ENCODE results near the gene SOX6. TPM values are rescaled to one million over a fixed set of nuclear protein-coding genes. Genes with fewer than 3 reads are reported as not detected.

SOX6 gene
- total RNA-seq, 1 experiment from 2014 or later, result 5.1 TPM

DNA sequence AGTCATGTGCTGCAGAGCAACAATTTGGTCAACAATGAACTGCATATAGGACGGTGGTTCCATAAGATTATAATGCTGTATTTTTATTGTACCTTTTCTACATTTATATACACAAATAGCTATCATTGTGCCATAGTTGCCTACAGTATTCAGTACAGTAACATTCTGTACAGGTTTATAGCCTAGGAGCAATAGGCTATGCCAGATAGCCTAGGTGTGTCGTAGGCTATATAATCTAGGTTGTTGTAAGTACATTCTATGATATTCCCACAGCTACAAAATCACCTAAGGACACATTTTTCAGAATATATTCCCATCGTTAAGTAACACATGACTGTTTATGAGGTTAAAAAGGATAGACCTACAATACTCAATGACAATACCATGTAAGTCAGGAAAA, 423.9 kb downstream of the SOX6 start:
- H3K36me3 ChIP-seq (ENCODE audit: low read depth), result no peaks in the 10 kb centered on the region
- no peak for DNase-seq
- no peak overlapping the region for H3K27ac ChIP-seq
- no peak for TF ChIP-seq EZH2 (IDR thresholded peaks at IDR 0.05; ENCODE audit: low read depth)
- TF ChIP-seq, protein P1, sequence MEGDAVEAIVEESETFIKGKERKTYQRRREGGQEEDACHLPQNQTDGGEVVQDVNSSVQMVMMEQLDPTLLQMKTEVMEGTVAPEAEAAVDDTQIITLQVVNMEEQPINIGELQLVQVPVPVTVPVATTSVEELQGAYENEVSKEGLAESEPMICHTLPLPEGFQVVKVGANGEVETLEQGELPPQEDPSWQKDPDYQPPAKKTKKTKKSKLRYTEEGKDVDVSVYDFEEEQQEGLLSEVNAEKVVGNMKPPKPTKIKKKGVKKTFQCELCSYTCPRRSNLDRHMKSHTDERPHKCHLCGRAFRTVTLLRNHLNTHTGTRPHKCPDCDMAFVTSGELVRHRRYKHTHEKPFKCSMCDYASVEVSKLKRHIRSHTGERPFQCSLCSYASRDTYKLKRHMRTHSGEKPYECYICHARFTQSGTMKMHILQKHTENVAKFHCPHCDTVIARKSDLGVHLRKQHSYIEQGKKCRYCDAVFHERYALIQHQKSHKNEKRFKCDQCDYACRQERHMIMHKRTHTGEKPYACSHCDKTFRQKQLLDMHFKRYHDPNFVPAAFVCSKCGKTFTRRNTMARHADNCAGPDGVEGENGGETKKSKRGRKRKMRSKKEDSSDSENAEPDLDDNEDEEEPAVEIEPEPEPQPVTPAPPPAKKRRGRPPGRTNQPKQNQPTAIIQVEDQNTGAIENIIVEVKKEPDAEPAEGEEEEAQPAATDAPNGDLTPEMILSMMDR (conservative IDR thresholded peaks at IDR 0.05), result no peak
- no peaks in the 10 kb centered on the region for H4K20me1 ChIP-seq (ENCODE audit: insufficient read depth)
- no peaks in the 10 kb centered on the region for H3K9me2 ChIP-seq (ENCODE audit: insufficient read depth)
- ChIA-PET POLR2A (ENCODE audit: unreplicated experiment) (no interaction called here), CTCF (no interaction called here)
- no peaks in the 10 kb centered on the region for H3K79me2 ChIP-seq (ENCODE audit: low read depth)
- no TSS peak for BruUV-seq (replicated peaks)
- H3K27me3 ChIP-seq (ENCODE audit: insufficient read depth, low read depth), result no peaks in the 10 kb centered on the region
- H3K4me2 ChIP-seq, result no peak overlapping the region
- intact Hi-C loops (cut with micrococcal nuclease; ENCODE audit: unreplicated experiment), result no loop called here
- no peak overlapping the region for H3K4me3 ChIP-seq
- no peaks in the 10 kb centered on the region for H3K9me3 ChIP-seq (ENCODE audit: insufficient read depth, low read depth)
- no peak overlapping the region for H2AFZ ChIP-seq
- H3K4me1 ChIP-seq (replicated peaks; ENCODE audit: insufficient read depth), result no peaks in the 10 kb centered on the region
- no peaks in the 10 kb centered on the region for H3F3A ChIP-seq (ENCODE audit: insufficient read depth, low read depth)

DNA sequence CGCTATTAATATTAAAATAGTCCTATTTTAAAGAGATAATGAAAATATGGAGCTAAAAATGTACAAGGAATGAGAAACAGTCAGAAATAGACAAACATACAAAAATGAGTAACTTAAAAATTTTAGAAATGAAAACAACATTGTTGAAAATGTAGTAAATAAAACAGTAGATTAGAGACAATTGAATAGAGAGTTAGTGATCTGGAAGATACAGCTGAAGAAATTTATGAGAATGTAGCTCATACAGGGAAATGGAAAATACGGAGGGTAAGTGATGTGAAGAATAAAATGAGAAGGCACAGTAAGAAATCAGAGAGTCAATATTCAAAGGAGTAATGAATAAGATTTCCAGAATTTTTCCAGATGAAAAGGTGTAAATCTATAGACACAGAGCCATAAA, 424.8 kb downstream of the SOX6 start:
- Histone ChIP-seq H4K20me1 (ENCODE audit: insufficient read depth) (no peaks in the 10 kb centered on the region), H3K4me2 (no peak overlapping the region), H3K79me2 (ENCODE audit: low read depth) (no peaks in the 10 kb centered on the region), H3K36me3 (ENCODE audit: low read depth) (no peaks in the 10 kb centered on the region), H3K27me3 (ENCODE audit: insufficient read depth, low read depth) (no peaks in the 10 kb centered on the region), H3K4me3 (no peak overlapping the region), H3K9me2 (ENCODE audit: insufficient read depth) (no peaks in the 10 kb centered on the region), H3K4me1 (replicated peaks; ENCODE audit: insufficient read depth) (no peaks in the 10 kb centered on the region), H3K27ac (no peak overlapping the region), H3K9me3 (ENCODE audit: insufficient read depth, low read depth) (no peaks in the 10 kb centered on the region), H2AFZ (no peak overlapping the region), H3F3A (ENCODE audit: insufficient read depth, low read depth) (no peaks in the 10 kb centered on the region)
- TF ChIP-seq, protein P1 (conservative IDR thresholded peaks at IDR 0.05), result no peak
- TF ChIP-seq EZH2 (IDR thresholded peaks at IDR 0.05; ENCODE audit: low read depth), result no peak
- intact Hi-C loops (cut with micrococcal nuclease; ENCODE audit: unreplicated experiment), result no loop called here
- no peak for DNase-seq
- BruUV-seq (replicated peaks), result no TSS peak
- CTCF ChIA-PET, result no interaction called here
- POLR2A ChIA-PET (ENCODE audit: unreplicated experiment), result interaction anchor here (0.6 kb wide), 1 partner anchor 197 kb away, joined by 7 read pairs; no protein-coding TSS in a partner anchor

DNA sequence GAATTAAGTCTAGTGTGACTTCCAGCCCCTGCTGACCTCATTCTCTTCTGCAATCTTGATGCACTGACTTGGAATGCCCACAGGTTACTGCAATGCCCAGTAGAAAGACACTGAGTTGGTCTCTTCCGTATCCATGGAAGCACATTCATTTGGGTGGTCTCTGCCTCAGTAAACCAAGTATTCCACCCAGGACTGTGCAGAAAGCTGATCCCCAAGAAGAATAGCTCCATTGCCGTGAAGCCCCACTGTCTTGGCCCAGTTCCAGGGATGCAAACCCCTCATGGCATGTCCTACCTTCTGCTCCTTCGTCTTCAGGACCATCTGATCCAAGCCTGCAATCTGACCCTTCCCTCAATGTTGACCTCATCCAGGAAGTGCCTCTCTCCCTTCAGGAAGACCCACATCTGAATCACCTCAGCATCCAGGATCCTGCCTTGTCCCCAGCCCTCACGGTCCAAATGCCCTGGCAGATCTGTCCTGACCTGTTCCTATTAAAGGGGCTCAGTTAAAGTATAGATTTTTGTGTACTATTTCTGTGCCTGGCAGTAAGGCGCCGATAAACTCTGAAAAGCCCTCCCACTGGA, 425.8 kb downstream of the SOX6 start:
- BruUV-seq (replicated peaks), result no TSS peak
- no peak for TF ChIP-seq EZH2 (IDR thresholded peaks at IDR 0.05; ENCODE audit: low read depth)
- TF ChIP-seq, protein P1 (conservative IDR thresholded peaks at IDR 0.05), result no peak

More for the DNA sequence above, 425.8 kb downstream of the SOX6 start:
- H2AFZ ChIP-seq, result no peak overlapping the region
- H3K4me3 ChIP-seq, result no peak overlapping the region
- no peaks in the 10 kb centered on the region for H3K9me3 ChIP-seq (ENCODE audit: insufficient read depth, low read depth)
- CTCF ChIA-PET, result no interaction called here
- H3K36me3 ChIP-seq (ENCODE audit: low read depth), result no peaks in the 10 kb centered on the region
- no peak overlapping the region for H3K27ac ChIP-seq
- POLR2A ChIA-PET (ENCODE audit: unreplicated experiment), result no interaction called here
- DNase-seq, result no peak
- intact Hi-C loops (cut with micrococcal nuclease; ENCODE audit: unreplicated experiment), result no loop called here
- no peaks in the 10 kb centered on the region for H3K27me3 ChIP-seq (ENCODE audit: insufficient read depth, low read depth)
- no peaks in the 10 kb centered on the region for H3F3A ChIP-seq (ENCODE audit: insufficient read depth, low read depth)
- H3K79me2 ChIP-seq (ENCODE audit: low read depth), result no peaks in the 10 kb centered on the region
- no peaks in the 10 kb centered on the region for H3K9me2 ChIP-seq (ENCODE audit: insufficient read depth)
- H4K20me1 ChIP-seq (ENCODE audit: insufficient read depth), result no peaks in the 10 kb centered on the region
- H3K4me2 ChIP-seq, result no peak overlapping the region
- no peaks in the 10 kb centered on the region for H3K4me1 ChIP-seq (replicated peaks; ENCODE audit: insufficient read depth)
